GM21381 (cell line): ENCODE measurements around the gene EGLN2.
A peak's percentile ranks its signal among the peaks of the same experiment; 100 is the strongest.
"Not testable (repeated sequence)": the region's sequence is repeated elsewhere in the genome, so short reads cannot be mapped to it uniquely, and the experiment has no call there.

Experiments
- ATAC-seq: cut with Tn5 transposase; IDR thresholded peaks from one replicate; pipeline ENCODE4 v1.9.1; 2021; ENCODE audit warnings: mild to moderate bottlenecking, moderate library complexity; ENCODE audit not compliant: unreplicated experiment

EGLN2 gene

GRCh38 chr19:40776364-40776763, 22.6 kb upstream of the EGLN2 start:
- no peak for ATAC-seq

- peak; percentile 63 for ATAC-seq
Measured at GRCh38 chr19:40776932-40777644, 21.9 kb upstream of the EGLN2 start.

GRCh38 chr19:40777645-40777936, 21.4 kb upstream of the EGLN2 start:
- no peak for ATAC-seq

GRCh38 chr19:40777937-40778705, 20.9 kb upstream of the EGLN2 start, which contains the start of gene RAB4B:
Gene RAB4B, plus strand, starts transcription at chr19:40778247. Its CDS starts 129 bp downstream, at chr19:40778376.
- peak; percentile 53 for ATAC-seq

GRCh38 chr19:40778706-40779284, 20.2 kb upstream of the EGLN2 start:
- no peak for ATAC-seq

- ATAC-seq = no peak
Measured at GRCh38 chr19:40780582-40780981, 18.4 kb upstream of the EGLN2 start.

GRCh38 chr19:40781140-40781539, 17.9 kb upstream of the EGLN2 start:
- ATAC-seq = no peak

GRCh38 chr19:40783711-40784110, 15.3 kb upstream of the EGLN2 start:
- no peak for ATAC-seq

GRCh38 chr19:40784146-40784545, 14.8 kb upstream of the EGLN2 start:
- ATAC-seq = not testable (repeated sequence)

- no peak for ATAC-seq
Measured at GRCh38 chr19:40785526-40785925, 13.5 kb upstream of the EGLN2 start.

GRCh38 chr19:40786060-40787037, 12.6 kb upstream of the EGLN2 start:
- ATAC-seq = no peak

- no peak for ATAC-seq
Measured at GRCh38 chr19:40791349-40791748, 7.6 kb upstream of the EGLN2 start.

- no peak for ATAC-seq
Measured at GRCh38 chr19:40791996-40792395, 7.0 kb upstream of the EGLN2 start.

GRCh38 chr19:40797166-40797962, 1.6 kb upstream of the EGLN2 start:
- no peak for ATAC-seq

- ATAC-seq = no peak
Measured at GRCh38 chr19:40797963-40798682, 868 bp upstream of the EGLN2 start.

- ATAC-seq = no peak
Measured at GRCh38 chr19:40799558-40800338, 757 bp downstream of the EGLN2 start.

- no peak for ATAC-seq
Measured at GRCh38 chr19:40800339-40800996, 1.5 kb downstream of the EGLN2 start.

- ATAC-seq = no peak
Measured at GRCh38 chr19:40800997-40801377, 2.0 kb downstream of the EGLN2 start.
